SHP77 treated with DMSO at 0.1 percent for 48 hours (cell line): Measurements from ENCODE around the gene RSBN1.

Experiments used
- DNase-seq: peaks from one replicate; lab custom pipeline; 2025; lab: John Stamatoyannopoulos, UW

The RSBN1 gene

DNA sequence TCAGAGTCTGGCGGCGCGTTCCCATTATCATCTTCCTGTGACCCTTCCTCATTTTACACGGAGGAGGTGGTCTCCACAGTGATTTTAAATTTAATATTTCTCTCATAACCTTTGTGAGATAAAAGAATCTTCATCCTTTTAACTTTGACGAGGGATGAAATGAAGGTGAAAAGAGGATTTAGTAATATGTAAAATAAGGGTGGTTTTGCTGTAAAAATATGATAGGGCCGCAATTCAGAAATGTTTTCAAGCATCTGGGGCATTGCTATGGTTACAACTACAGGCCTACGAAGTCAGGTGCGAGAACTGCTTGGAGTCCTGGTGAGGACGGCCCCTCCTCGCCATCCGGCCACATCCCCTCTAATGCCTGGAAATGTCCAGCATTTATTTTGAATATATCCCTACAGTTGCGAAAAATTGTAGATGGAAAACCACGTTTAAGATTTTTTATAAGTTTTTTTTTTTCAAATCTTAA, 422 bp upstream of the RSBN1 start:
- DNase-seq = peak; percentile 59

GRCh38 chr1:113811156-113811887, 954 bp downstream of the RSBN1 start:
- no peak for DNase-seq

GRCh38 chr1:113809670-113810602, 2.3 kb downstream of the RSBN1 start:
- no peak for DNase-seq

- no peak for DNase-seq
Measured at GRCh38 chr1:113808450-113809195, 3.7 kb downstream of the RSBN1 start.

- DNase-seq = no peak
Measured at GRCh38 chr1:113805639-113806038, 6.6 kb downstream of the RSBN1 start.

DNA sequence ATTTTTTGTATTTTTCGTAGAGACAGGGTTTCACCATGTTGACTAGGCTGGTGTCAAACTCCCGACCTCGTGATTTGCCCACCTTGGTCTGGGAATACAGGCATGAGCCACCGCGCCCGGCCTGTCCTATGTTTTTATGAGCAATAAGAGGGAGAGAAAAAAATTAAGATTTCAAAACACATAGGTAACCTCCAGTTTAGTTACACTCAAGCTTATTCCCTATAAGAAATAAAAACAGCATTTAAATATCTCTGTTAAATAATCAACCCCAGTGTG, 7.1 kb downstream of the RSBN1 start:
- no peak for DNase-seq

GRCh38 chr1:113804421-113805255, 7.6 kb downstream of the RSBN1 start:
- DNase-seq = no peak

DNA sequence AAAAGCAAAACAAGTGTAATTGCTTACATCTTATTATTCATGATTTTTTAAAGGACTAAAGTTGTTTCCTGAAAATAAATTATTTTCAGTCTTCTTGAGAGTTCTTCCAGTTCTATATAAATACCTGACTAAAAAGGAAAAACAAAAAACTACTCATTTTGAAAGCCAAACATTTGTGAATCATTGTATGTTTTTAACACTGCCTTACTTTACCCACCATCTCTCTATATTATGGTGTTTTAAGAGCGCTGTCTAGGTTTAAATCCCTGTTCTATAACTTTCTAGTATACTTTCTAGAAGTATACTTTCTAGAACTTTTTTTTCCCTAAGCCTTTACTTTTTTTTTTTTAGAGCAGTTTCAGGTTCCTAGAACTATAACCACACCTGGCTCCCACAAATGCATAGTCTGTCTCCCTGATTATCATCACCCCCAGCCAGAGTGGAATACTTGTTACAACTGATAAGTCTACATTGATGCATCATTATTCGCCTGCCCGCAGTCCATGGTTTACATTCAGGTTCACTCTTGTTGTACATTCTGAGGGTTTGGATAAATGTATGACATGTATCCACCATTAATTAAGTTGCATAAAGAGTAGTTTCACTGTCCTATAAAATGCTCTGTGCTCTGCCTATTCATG, 9.8 kb downstream of the RSBN1 start:
- DNase-seq = no peak

GRCh38 chr1:113800487-113800886, 11.8 kb downstream of the RSBN1 start:
- DNase-seq = no peak

DNA sequence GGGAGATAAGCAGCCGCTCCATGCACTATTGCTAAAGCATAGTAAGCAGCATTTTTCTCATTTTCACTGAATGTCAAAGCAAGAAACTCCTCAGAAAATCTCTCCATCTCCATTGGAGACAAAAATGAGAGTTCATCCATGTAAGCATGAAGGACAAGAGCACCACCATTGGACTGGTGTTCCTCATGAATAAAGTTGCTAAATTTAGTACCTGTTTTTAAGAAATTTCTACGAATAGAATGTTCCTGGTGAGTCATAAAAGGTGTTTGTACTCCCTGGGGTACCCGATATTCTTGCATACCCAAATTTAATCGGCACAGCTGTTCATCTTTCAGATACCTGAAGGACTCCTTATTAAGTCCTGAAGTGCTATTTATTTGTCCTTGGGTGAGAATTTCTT, 14.8 kb downstream of the RSBN1 start:
- DNase-seq = no peak

DNA sequence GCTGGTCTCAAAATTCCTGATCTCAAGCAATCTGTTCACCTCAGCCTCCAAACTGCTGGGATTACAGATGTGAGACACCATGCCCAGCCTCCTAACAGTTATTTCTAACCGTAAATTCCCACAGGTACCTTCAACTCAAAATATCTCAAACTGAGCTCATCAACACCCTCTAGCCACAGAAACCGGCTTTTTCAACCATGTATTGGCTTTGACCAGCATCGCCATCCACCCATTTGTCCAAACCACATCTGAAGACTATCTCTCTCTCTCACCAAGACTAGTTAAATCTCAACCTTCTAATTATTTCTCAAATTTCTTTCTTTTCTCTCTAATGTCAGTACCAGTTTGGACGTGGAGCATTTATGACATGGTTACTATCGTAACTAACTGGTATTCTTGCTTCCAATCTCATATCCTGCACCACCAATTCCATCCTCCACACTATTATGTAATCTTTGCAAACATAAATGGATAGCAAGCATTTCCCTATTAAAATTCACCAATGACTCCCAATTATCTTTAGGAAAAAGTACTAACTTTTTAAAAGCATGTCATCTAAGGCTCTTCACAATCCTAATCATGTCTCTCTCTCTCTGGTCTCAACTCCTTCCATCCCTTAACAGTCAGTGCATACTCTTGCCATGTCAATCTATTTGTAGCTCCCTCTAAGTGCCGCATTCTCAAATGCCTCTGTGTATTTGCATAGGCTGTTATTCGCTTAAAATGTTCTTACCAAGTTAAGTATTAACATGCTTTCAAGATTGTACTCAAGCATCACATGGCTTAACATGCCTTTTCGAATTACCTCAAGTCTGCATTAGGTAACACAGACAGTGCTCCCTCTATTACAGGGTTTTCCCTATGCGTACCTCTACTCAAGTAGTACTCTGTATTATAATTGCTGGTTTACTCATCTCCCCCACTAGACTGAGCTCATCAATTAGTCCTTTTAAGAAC, 18.1 kb downstream of the RSBN1 start:
- DNase-seq = no peak

DNA sequence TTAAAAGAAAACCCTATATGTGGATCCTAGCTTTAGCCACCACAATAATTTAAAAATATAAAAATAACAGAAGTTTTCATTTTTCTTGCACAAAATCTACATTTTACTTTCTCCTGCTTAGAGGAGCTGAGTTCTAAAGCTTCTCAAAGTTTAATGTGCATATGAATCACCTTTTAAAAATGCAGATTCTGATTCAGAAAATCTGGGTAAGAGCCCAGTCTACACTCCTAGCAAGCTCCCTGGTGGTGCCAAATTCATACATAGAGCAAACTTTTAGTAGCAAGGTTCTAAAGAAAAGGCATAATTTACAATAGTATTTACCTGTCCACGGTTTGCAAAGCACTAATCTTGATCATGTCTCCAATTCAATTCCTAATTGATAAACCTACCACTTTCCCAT, 19.3 kb downstream of the RSBN1 start:
- DNase-seq = no peak

DNA sequence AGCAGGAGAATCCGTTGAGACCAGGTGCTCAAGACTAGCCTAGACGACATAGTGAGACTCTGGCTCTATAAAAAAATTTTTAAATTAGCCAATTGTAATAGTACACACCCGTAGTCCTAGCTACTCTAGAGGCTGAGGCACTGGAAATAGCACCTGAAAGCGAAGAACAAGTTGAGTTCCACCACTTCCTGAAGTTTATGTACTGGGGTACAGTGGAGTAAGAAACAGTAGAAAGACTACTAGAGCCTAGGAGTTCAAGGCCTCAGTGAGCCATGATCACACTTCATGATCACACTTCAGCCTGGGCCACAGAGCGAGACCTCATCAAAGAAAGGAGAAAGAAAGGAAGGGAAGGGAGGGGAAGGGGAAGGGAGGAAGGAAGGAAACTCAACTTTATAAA, 19.8 kb downstream of the RSBN1 start:
- DNase-seq = no peak

DNA sequence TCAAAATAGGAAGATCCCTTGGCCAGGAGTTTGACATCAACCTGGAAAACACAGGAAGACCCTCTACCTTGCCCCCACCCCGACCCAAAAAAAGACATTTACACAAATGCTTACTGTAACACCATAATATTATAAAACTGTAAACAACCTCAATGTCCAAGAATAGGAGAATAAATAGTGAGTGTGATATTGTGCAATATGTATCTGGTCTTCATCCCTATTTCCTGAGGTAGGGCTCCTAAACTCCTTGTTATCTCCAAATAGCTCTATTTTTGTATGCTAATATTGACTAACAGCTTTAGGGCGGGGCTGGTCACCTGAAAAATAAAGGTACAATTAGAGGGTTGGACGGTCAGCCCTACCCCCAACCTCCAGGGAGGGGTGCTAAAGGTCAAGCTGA, 23.5 kb downstream of the RSBN1 start:
- no peak for DNase-seq

DNA sequence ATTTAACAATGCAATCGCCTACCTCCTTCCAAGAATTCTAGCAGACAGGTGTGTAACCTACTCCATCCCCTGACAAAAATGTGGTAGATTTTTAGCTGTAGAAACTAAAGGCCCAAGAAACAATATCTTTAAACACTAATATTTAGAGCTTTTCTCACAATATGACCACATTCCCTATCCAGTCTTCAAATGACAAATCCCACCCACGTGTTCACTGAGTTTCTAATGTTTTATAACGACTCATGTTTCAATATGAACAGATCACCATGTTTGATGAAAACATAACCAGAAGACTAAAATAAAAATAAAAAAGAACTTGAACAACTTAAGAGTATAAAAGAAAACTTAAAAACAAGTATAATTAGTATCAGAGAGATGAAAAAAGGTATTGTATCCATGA, 24.6 kb downstream of the RSBN1 start:
- no peak for DNase-seq

- DNase-seq = no peak
Measured at GRCh38 chr1:113786069-113786468, 26.2 kb downstream of the RSBN1 start.

GRCh38 chr1:113784104-113784779, 28.0 kb downstream of the RSBN1 start:
- no peak for DNase-seq

GRCh38 chr1:113783254-113784103, 28.8 kb downstream of the RSBN1 start:
- DNase-seq = no peak

DNA sequence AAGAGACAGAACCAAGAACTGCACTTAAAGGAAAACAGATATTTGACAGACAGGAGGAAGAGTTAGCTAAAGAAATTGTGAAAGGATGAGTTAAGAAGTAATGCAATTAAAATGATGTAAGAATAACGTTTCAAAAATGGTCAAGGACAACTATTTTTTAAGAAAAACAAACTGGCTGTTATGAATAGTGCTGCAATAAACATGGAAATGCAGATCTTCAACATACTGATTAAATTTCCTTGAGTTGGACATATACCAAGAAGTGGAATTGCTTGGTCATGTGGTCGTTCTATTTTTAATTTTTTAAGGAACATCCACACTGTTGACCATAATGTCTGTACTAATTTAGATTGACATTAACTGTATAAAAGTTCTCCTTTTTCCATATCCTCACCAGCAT, 29.9 kb downstream of the RSBN1 start:
- DNase-seq = no peak
